Sigmoid colon (tissue), 7 donors: Measurements from ENCODE around the gene FAM184B. TPM values are rescaled to one million over a fixed set of nuclear protein-coding genes. Genes with fewer than 3 reads are reported as not detected.

Experiments used
- DNase-seq: peaks from one replicate; pipeline ENCODE4 v3.0.0-alpha.2; 2019
- H3K27ac ChIP-seq, 4 donors: fragments of 200-600 bp; sonication (generic); one replicate each; pipeline ENCODE4 v1.5.1; 2016 to 2019; ENCODE audit warnings: mild to moderate bottlenecking in 1 of 4
- H3K27me3 ChIP-seq, 3 donors: fragments of 200-600 bp; sonication (generic); one replicate each; pipeline ENCODE4 v1.5.1; 2019; ENCODE audit warnings: mild to moderate bottlenecking in 1 of 3
- H3K36me3 ChIP-seq, 4 donors: fragments of 200-600 bp; sonication (generic); one replicate each; pipeline ENCODE4 v1.5.1; 2016 to 2019
- H3K4me1 ChIP-seq, 4 donors: fragments of 200-600 bp; sonication (generic); one replicate each; pipeline ENCODE4 v1.5.1; 2017 to 2019
- H3K4me3 ChIP-seq, 4 donors: fragments of 200-600 bp; sonication (generic); one replicate each; pipeline ENCODE4 v1.5.1; 2017 to 2019; ENCODE audit warnings: mild to moderate bottlenecking in 2 of 4, moderate library complexity in 1 of 4
- H3K9me3 ChIP-seq, 4 donors: fragments of 200-600 bp in 3 of 4; sonication (generic) in 3 of 4; one replicate each; pipeline versions ENCODE4 v1.5.1 to v1.6.1; 2013 to 2019
- EP300 ChIP-seq, 4 donors: sonication (generic); formaldehyde crosslinking; IDR thresholded peaks; one replicate each; pipeline ENCODE4 v1.6.1; 2017; ENCODE audit warnings: antibody characterized with exemption in 4 of 4
- POLR2A ChIP-seq, 2 donors: fragments of 450-650 bp; IDR thresholded peaks; one replicate each; pipeline ENCODE4 v1.6.1; 2016; ENCODE audit warnings: antibody characterized with exemption in 2 of 2, mild to moderate bottlenecking in 2 of 2, moderate library complexity in 2 of 2
- POLR2AphosphoS5 ChIP-seq, 4 donors: sonication (generic); formaldehyde crosslinking; IDR thresholded peaks; one replicate each; pipeline ENCODE4 v1.6.1; 2017; ENCODE audit warnings: antibody characterized with exemption in 4 of 4
- WGBS, 2 donors: extraction: QIAGEN DNeasy Blood & Tissue Kit; methylation state at CpG; one replicate each; pipeline ENCODE4 v1.1.7; 2013; 5-methylcytosine and 5-hydroxymethylcytosine counted together
- intact Hi-C: fragments of 100-400 bp; cut with DNase I; formaldehyde crosslinking; loops from one replicate; pipeline ENCODE4 v1.15.1; 2023
- polyA plus RNA-seq, 3 donors: library from polyadenylated mRNA; stranded (reverse); fragments of 200-250 nt; gene quantifications; one replicate each; pipeline ENCODE4 v1.2.3, GENCODE V29; 2013
- total RNA-seq, 4 donors: library from RNA; depleted of rRNA; stranded (reverse); fragments of >200 nt; gene quantifications; one replicate each; pipeline ENCODE4 v1.1.0, GENCODE V29; 2016
- TF ChIP-seq, protein P1 (sequence below), 4 experiments: fragments of 450-650 bp in 3 of 4; fragments of 200-600 bp in 1 of 4; IDR thresholded peaks; one replicate each; pipeline ENCODE4 v1.5.1; 2016 to 2019; ENCODE audit warnings: antibody characterized with exemption in 4 of 4, mild to moderate bottlenecking in 3 of 4, moderate library complexity in 2 of 4
- donor health status: healthy with polysubstance abuse.
- donor health status: Bipolar disorder and iron deficiency.
- donor health status: healthy.

Gene FAM184B
- total and polyA plus RNA-seq, 7 donors: under 0.01 to 0.23 (median 0.23) TPM; not detected in 4

DNA sequence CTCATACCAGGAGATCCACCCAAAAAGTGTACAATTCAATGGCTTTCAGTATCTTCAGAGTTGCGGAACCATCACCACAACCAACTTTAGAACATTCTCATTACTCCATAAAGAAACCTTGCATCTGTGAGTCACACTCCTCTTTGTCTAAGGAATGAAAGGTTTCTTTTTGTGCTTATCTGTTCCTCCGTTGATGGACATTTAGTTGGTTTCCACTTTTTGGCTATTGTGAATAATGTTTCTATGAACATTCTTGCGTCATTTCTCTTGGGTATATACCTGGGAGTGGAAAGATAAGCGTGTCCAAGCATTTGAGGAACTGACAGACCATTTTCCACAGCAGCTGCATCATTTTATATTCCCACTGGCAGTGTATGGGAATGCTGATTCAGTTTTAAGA is 10.6 kb downstream of the FAM184B start:
- WGBS, 2 donors: 63 to 83% methylated on average over 4 of the region's 4 CpGs
- no peaks in the 10 kb centered on the region for H3K27me3 ChIP-seq
- no peak overlapping the region for H3K4me3 ChIP-seq
- H3K9me3 ChIP-seq: peaks cover 0 to 2% (median 0%) of the 10 kb centered on the region in 4 donors
- no peak for DNase-seq
- intact Hi-C loops: no loop called here
- no peaks in the 10 kb centered on the region for H3K36me3 ChIP-seq
- no peak for TF ChIP-seq POLR2A (IDR thresholded peaks at IDR 0.05)
- TF ChIP-seq, protein P1, sequence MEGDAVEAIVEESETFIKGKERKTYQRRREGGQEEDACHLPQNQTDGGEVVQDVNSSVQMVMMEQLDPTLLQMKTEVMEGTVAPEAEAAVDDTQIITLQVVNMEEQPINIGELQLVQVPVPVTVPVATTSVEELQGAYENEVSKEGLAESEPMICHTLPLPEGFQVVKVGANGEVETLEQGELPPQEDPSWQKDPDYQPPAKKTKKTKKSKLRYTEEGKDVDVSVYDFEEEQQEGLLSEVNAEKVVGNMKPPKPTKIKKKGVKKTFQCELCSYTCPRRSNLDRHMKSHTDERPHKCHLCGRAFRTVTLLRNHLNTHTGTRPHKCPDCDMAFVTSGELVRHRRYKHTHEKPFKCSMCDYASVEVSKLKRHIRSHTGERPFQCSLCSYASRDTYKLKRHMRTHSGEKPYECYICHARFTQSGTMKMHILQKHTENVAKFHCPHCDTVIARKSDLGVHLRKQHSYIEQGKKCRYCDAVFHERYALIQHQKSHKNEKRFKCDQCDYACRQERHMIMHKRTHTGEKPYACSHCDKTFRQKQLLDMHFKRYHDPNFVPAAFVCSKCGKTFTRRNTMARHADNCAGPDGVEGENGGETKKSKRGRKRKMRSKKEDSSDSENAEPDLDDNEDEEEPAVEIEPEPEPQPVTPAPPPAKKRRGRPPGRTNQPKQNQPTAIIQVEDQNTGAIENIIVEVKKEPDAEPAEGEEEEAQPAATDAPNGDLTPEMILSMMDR (IDR thresholded peaks at IDR 0.05): no peak
- TF ChIP-seq POLR2AphosphoS5 (IDR thresholded peaks at IDR 0.05): no peak
- no peak for TF ChIP-seq EP300 (IDR thresholded peaks at IDR 0.05)
- no peak overlapping the region for H3K27ac ChIP-seq
- no peaks in the 10 kb centered on the region for H3K4me1 ChIP-seq

DNA sequence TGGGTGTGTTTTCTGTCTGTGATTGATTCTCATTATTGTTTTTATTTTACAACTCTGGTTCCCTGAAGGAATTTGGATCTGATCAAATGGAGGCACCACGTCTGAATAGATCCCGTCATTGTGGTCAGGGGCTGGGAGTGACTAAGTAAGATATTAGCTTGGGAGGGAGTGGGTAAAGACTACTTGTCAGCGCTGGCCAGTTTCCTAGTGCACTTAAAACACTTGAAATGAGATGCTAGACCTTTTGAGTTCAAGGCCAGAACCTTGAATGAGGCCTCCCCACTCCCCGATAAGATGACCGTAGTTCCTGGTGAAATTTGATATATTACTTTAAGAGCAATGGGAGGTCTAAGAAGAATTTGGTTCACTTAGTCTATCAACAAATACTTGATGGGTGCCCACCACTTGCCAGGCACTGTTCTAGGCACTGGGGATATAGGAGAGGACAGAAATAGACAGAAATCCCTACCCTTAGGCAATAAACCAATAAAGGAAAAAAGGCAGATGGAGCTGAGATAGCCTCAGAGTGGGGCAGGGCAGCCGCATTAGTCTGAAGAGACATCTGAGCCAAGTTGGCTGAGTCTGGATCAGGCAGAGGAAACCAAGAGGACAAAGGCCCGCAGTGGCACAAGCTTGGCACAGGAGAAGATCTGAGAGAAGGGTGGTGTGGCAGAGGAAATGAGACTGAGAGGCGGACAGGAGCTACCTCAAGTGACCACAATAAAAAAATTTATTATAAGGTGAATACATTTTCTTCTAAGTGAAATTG is 11.8 kb downstream of the FAM184B start:
- Histone ChIP-seq H3K4me1 (no peaks in the 10 kb centered on the region), H3K36me3 (no peaks in the 10 kb centered on the region), H3K9me3 (peaks cover 0 to 2% (median 0%) of the 10 kb centered on the region in 4 donors), H3K27ac (no peak overlapping the region), H3K27me3 (no peaks in the 10 kb centered on the region), H3K4me3 (no peak overlapping the region)
- DNase-seq: no peak
- no peak for TF ChIP-seq POLR2A (IDR thresholded peaks at IDR 0.05)
- TF ChIP-seq EP300 (IDR thresholded peaks at IDR 0.05): no peak
- TF ChIP-seq, protein P1 (IDR thresholded peaks at IDR 0.05): no peak
- TF ChIP-seq POLR2AphosphoS5 (IDR thresholded peaks at IDR 0.05): no peak
- intact Hi-C loops: no loop called here
- WGBS, 2 donors: 65 to 87% methylated on average over 8 of the region's 8 CpGs

DNA sequence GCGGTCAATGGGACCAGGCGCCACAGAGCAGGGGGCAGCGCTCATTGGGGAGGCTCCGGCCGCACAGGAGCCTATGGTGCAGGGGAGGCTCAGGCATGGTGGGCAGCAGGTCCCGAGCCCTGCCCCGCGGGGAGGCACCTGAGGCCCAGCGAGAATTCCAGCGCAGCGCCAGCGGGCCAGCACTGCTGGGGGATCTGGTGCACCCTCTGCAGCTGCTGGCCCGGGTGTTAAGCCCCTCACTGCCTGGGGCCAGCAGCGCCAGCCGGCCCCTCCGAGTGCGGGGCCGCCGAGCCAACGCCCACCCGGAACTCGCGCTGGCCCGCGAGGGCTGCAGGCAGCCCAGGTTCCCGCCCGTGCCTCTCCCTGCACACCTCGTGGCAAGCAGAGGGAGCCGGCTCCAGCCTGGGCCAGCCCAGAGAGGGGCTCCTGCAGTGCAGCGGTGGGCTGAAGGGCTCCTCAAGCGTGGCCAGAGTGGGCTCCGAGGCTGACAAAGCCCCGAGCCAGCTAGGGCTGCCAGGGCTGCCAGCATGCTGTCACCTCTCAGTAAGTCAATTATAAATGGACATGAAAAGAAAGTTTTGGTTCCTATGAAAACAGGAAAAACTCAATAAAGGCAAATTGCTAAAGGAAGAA is 14.5 kb downstream of the FAM184B start:
- Histone ChIP-seq H3K27me3 (no peaks in the 10 kb centered on the region), H3K36me3 (no peaks in the 10 kb centered on the region), H3K27ac (no peak overlapping the region), H3K4me1 (no peaks in the 10 kb centered on the region), H3K9me3 (peaks cover 0 to 2% (median 0%) of the 10 kb centered on the region in 4 donors), H3K4me3 (no peak overlapping the region)
- no peak for DNase-seq
- intact Hi-C loops: no loop called here
- 91 to 96% methylated on average over 33 of the region's 33 CpGs for WGBS, 2 donors
- no peak for TF ChIP-seq POLR2A (IDR thresholded peaks at IDR 0.05)
- TF ChIP-seq, protein P1 (IDR thresholded peaks at IDR 0.05): no peak
- TF ChIP-seq POLR2AphosphoS5 (IDR thresholded peaks at IDR 0.05): no peak
- no peak for TF ChIP-seq EP300 (IDR thresholded peaks at IDR 0.05)

DNA sequence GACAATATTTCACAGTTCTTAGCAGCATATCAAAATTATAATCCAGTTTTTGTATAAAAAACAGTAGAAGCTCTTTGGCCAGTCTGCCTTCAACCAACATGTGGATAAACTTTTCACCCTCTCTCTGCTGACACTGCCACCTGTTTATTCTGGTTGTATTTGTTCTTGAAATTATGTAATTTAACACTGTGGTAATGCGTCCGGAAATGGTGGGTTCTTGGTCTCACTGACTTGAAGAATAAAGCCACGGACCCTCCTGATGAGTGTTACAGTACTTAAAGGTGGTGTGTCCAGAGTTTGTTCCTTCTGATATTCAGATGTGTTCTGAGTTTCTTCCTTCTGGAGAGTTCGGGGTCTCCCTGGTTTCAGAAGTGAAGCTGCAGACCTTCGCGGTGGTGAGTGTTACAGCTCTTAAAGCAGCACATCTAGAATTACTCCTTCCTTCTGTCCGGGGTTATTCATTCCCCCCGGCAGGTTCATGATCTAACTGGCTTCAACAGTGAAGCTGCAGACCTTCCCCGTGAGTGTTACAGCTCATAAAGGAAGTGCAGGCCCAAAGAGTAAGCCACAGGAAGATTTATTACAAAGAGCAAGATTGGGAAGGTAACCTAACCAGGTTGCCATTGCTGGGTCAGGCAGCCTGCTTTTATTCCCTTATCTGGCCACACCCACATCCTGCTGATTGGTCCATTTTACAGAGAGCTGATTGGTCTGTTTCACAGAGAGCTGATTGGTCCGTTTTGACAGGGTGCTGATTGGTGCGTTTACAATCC is 15.7 kb downstream of the FAM184B start:
- no peaks in the 10 kb centered on the region for H3K36me3 ChIP-seq
- intact Hi-C loops: no loop called here
- DNase-seq: no peak
- H3K9me3 ChIP-seq: peaks cover 0 to 2% (median 0%) of the 10 kb centered on the region in 4 donors
- no peaks in the 10 kb centered on the region for H3K27me3 ChIP-seq
- H3K27ac ChIP-seq: no peak overlapping the region
- WGBS, 2 donors: 53 to 82% methylated on average over 11 of the region's 11 CpGs
- TF ChIP-seq, protein P1 (IDR thresholded peaks at IDR 0.05): no peak
- no peak for TF ChIP-seq POLR2A (IDR thresholded peaks at IDR 0.05)
- no peak for TF ChIP-seq EP300 (IDR thresholded peaks at IDR 0.05)
- H3K4me1 ChIP-seq: no peaks in the 10 kb centered on the region
- no peak overlapping the region for H3K4me3 ChIP-seq
